ENCODE data around the gene OR5W2. TPM values are rescaled to one million over a fixed set of nuclear protein-coding genes. Genes with fewer than 3 reads are reported as not detected.
"Not testable (repeated sequence)": the region's sequence is repeated elsewhere in the genome, so short reads cannot be mapped to it uniquely, and the experiment has no call there.

Gene OR5W2
- total RNA-seq, 6 experiments from 2014 or later, result not detected

DNA sequence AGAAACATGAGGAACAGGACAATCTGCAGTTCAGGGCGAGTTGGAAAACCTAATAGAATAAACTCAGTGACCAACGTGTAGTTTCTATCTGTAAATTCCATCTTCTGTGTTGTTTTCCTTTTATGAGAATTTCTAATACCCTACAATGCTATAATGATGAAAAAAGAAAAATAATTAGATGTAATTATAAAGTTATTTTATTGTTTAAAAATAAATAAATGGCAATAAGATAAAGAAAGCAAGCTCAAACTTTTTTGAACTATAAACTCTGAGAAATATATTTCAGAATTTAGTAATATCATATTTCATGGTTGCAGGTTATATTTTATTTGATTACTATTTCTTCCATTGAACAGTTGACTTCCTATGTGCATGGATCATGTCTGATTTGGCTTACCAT, 21.9 kb upstream of the OR5W2 start, which contains the start of gene OR5I1:
OR5I1 (minus strand) TSS at position 101 of the 400 bp plus-strand sequence; CDS start at position 101, 0 bp downstream.
- H3K4me3 ChIP-seq, result no peak within 1 kb of the TSS
- no peak for ATAC-seq
- H3K4me1 ChIP-seq, result no peaks in the 10 kb centered on the region
- intact Hi-C loops (cut with DNase I), result no loop called here
- no peaks in the 10 kb centered on the region for H3K27me3 ChIP-seq
- no peaks in the 10 kb centered on the region for H3K9me3 ChIP-seq
- no peak for DNase-seq
- 19% methylated on average over 2 of the region's 2 CpGs for WGBS (ENCODE audit: insufficient coverage, low coverage, low lambda C conversion rate, missing lambda C conversion rate)
- TF ChIP-seq, protein P1, sequence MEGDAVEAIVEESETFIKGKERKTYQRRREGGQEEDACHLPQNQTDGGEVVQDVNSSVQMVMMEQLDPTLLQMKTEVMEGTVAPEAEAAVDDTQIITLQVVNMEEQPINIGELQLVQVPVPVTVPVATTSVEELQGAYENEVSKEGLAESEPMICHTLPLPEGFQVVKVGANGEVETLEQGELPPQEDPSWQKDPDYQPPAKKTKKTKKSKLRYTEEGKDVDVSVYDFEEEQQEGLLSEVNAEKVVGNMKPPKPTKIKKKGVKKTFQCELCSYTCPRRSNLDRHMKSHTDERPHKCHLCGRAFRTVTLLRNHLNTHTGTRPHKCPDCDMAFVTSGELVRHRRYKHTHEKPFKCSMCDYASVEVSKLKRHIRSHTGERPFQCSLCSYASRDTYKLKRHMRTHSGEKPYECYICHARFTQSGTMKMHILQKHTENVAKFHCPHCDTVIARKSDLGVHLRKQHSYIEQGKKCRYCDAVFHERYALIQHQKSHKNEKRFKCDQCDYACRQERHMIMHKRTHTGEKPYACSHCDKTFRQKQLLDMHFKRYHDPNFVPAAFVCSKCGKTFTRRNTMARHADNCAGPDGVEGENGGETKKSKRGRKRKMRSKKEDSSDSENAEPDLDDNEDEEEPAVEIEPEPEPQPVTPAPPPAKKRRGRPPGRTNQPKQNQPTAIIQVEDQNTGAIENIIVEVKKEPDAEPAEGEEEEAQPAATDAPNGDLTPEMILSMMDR (IDR thresholded peaks at IDR 0.05), result no peak
- no peak for TF ChIP-seq POLR2A (IDR thresholded peaks at IDR 0.05)
- no peak within 1 kb of the TSS for H3K27ac ChIP-seq
- no peaks in the 10 kb centered on the region for H3K36me3 ChIP-seq

DNA sequence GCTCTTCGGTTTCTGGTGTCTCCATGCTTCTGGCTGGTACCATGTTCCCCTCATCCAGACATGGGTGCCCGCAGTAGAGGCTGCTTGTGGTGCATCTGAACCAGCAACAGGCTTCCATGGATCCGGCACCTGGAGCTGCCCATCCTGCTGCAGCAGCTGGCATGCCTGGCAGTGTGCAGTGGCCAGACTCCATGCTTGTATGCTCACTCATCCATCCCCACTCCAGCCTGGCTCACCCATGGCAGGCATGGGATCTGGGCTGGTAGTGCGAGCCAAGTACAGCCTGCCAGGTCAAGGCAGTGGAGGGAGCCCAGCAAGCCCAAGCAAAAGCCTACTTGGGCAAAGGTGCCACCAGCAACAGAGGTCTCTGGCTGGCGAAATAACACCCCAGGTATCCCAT, 6.2 kb upstream of the OR5W2 start:
- Histone ChIP-seq H3K4me1 (no peaks in the 10 kb centered on the region), H3K9me3 (no peaks in the 10 kb centered on the region), H3K36me3 (no peaks in the 10 kb centered on the region), H3K4me3 (no peak overlapping the region), H3K27me3 (no peaks in the 10 kb centered on the region), H3K27ac (no peak overlapping the region)
- ATAC-seq, result peak in 1 of 4 donors; percentile 6
- no peak for DNase-seq
- intact Hi-C loops (cut with DNase I), result no loop called here
- WGBS (ENCODE audit: insufficient coverage, low coverage, low lambda C conversion rate, missing lambda C conversion rate), result 72% methylated on average over 2 of the region's 5 CpGs
- no peak for TF ChIP-seq POLR2A (IDR thresholded peaks at IDR 0.05)
- TF ChIP-seq, protein P1 (IDR thresholded peaks at IDR 0.05), result no peak

DNA sequence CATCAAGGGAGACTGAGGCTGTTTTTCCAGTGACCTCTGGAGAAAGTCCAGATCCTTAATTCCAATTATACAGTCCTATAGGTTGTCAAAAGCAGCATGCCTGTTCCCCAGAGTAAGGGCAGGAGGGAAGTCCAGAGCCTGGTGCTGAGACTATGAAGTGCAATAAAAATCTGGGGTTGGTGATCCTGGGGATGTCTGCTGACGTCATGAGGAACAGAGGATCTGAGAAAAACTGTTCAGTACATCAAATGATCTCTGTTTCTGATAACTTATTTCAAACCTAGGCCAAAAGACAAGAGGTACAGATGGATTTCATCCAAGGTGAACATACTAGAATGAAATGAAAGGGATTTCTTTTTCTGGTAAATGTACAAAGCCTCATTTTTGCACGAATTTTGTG, 12.1 kb downstream of the OR5W2 start:
- DNase-seq, result no peak
- Histone ChIP-seq H3K36me3 (no peaks in the 10 kb centered on the region), H3K27me3 (no peaks in the 10 kb centered on the region), H3K4me3 (no peak overlapping the region), H3K9me3 (no peaks in the 10 kb centered on the region), H3K4me1 (no peaks in the 10 kb centered on the region), H3K27ac (no peak overlapping the region)
- TF ChIP-seq, protein P1 (IDR thresholded peaks at IDR 0.05), result no peak
- no peak for TF ChIP-seq POLR2A (IDR thresholded peaks at IDR 0.05)
- ATAC-seq, result no peak
- 9% methylated on average over 2 of the region's 2 CpGs for WGBS (ENCODE audit: insufficient coverage, low coverage, low lambda C conversion rate, missing lambda C conversion rate)
- intact Hi-C loops (cut with DNase I), result no loop called here

DNA sequence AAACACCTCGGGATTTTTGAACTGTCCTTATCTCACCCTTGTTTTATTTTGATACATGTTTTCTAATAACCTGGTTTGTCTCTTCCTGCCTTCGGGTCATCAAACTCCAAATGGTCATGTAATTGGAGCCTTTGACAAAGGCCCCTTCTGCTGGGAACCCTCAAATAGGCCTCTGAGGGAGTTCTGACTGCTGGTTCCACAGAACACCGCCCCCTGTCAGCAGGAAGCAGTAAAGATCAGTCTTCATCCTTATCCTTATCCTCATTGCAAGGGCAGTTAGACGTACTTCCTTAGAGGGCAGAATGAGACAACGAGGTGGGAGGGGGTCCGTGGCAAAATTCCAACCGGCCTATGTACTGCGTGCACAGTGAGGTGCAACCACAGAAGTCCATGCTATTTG, 19.2 kb downstream of the OR5W2 start:
- H3K36me3 ChIP-seq, result no peaks in the 10 kb centered on the region
- ATAC-seq, result no peak
- H3K4me3 ChIP-seq, result no peak overlapping the region
- no peaks in the 10 kb centered on the region for H3K4me1 ChIP-seq
- intact Hi-C loops (cut with DNase I), result no loop called here
- H3K9me3 ChIP-seq, result no peaks in the 10 kb centered on the region
- TF ChIP-seq, protein P1 (IDR thresholded peaks at IDR 0.05), result no peak
- TF ChIP-seq POLR2A (IDR thresholded peaks at IDR 0.05), result no peak
- 51% methylated on average over 5 of the region's 8 CpGs for WGBS (ENCODE audit: insufficient coverage, low coverage, low lambda C conversion rate, missing lambda C conversion rate)
- no peak for DNase-seq
- no peak overlapping the region for H3K27ac ChIP-seq
- H3K27me3 ChIP-seq, result no peaks in the 10 kb centered on the region

DNA sequence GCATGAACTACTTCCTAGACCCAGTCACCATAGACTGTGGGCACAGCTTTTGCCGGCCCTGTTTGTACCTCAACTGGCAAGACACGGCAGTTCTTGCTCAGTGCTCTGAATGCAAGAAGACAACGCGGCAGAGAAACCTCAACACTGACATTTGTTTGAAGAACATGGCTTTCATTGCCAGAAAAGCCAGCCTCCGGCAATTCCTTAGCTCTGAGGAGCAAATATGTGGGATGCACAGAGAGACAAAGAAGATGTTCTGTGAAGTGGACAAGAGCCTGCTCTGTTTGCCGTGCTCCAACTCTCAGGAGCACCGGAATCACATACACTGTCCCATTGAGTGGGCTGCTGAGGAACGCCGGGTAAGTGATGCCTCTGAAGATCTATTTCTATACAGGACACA, 28.9 kb downstream of the OR5W2 start:
- H3K27ac ChIP-seq; ATAC-seq; H3K4me1 ChIP-seq; H3K9me3 ChIP-seq; DNase-seq; H3K4me3 ChIP-seq; H3K27me3 ChIP-seq; H3K36me3 ChIP-seq; intact Hi-C loops (cut with DNase I): not testable (repeated sequence)
- 79% methylated on average over 8 of the region's 9 CpGs for WGBS (ENCODE audit: insufficient coverage, low coverage, low lambda C conversion rate, missing lambda C conversion rate)

DNA sequence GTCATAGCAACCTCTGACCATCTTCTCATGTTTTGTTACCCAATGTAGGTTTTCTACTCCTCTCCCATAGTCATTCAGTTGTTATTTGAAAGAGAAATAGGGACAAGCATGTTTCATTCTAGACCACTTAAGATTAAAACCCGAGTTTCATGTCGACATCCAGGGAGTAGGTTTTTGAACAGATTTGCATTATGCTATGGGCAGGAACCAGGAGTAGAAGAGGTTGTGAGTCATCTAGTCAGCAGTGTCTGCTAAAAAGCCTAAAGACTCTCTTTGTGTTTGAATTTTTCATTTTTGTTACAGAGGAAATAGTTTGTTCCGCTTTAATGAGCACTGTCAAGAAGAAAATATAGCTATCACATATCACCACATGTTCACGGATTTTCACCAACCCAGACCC, 29.4 kb downstream of the OR5W2 start:
- H3K36me3 ChIP-seq; DNase-seq; ATAC-seq; H3K9me3 ChIP-seq; intact Hi-C loops (cut with DNase I); H3K27me3 ChIP-seq; H3K27ac ChIP-seq; H3K4me1 ChIP-seq; H3K4me3 ChIP-seq: not testable (repeated sequence)
- WGBS (ENCODE audit: insufficient coverage, low coverage, low lambda C conversion rate, missing lambda C conversion rate), result 59% methylated on average over 4 of the region's 4 CpGs

DNA sequence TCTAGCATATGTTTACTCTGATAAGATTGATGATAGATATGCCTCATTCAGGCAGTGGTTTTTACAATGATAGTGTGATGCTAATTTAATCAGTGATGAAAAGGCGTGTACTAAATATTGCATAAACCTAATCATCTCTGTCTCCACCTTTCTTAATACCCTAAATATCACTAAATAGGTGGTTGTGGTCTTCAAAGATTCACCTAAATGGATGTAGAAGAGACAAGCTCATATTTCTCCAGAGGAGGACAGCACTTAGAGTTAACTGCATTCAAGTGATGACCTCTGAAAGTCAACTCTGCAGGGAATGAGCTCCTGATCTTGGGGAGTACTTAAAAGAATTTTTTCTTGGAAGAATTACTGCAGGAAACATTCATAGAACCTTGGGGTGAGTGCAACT, 31.4 kb downstream of the OR5W2 start, which contains the start of gene TRIM51:
TRIM51 (plus strand) TSS at position 301 of the 400 bp plus-strand sequence. CDS start 2,132 bp downstream, outside the sequence.
- H3K4me1 ChIP-seq; H3K4me3 ChIP-seq; H3K36me3 ChIP-seq; ATAC-seq; H3K27ac ChIP-seq; H3K9me3 ChIP-seq; H3K27me3 ChIP-seq; intact Hi-C loops (cut with DNase I); DNase-seq: not testable (repeated sequence)
- 36% methylated on average over 1 of the region's 1 CpG for WGBS (ENCODE audit: insufficient coverage, low coverage, low lambda C conversion rate, missing lambda C conversion rate)

DNA sequence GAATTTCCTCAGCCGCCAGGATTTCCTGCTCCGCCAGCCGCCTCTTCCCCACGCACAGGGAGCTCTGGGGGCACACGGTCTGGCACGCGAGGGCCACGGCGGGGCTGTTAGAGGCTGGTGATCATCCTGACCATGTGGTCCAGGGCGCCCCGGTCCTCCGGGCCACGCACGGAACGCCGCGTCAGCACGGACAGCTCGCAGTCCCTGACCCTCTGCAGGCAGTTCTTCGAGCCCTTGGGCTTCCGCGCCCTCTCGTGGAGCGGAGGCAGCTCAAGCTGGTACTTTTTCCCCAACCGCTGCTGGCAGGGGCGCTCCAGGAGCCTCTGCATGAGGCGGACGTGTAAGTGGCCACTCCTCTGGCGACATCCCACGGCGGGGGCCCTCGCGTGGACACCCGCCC, 41.2 kb downstream of the OR5W2 start:
- H3K27ac ChIP-seq; H3K36me3 ChIP-seq; ATAC-seq; intact Hi-C loops (cut with DNase I); H3K4me1 ChIP-seq; H3K4me3 ChIP-seq; DNase-seq; H3K27me3 ChIP-seq; H3K9me3 ChIP-seq: not testable (repeated sequence)
- 20% methylated on average over 3 of the region's 34 CpGs for WGBS (ENCODE audit: insufficient coverage, low coverage, low lambda C conversion rate, missing lambda C conversion rate)
